Suppressor macrophage treated with lipopolysaccharide for 4 hours (primary cell): ENCODE results near the gene CRYZL1.
"Not testable (repeated sequence)": the region's sequence is repeated elsewhere in the genome, so short reads cannot be mapped to it uniquely, and the experiment has no call there.

Experiments
- DNase-seq: peaks from one replicate; pipeline ENCODE4 v3.0.0-alpha.2; 2020

Gene CRYZL1

DNA sequence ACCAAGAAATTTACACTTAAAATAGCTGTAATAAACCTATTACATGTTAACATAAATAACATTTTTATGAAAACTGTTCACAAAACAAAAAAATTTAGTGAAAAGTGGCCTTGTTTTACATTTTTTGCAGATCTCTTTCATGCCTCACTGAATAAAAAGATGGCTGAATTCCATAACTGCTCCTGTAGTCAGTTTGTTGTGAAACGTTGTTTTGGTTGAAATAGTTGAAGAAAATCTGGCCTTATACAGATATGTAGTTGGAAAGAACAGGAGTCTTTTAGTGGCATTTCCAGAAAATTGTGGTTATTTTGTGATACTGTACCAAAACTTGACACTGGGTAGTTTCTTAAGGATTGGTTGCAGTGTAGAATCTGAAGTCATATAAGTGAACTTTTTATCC is 18.9 kb upstream of the CRYZL1 start:
- DNase-seq = no peak

GRCh38 chr21:33659568-33659949 is 18.0 kb upstream of the CRYZL1 start:
- DNase-seq = no peak

GRCh38 chr21:33658919-33659567 is 17.5 kb upstream of the CRYZL1 start:
- peak; percentile 28 for DNase-seq

DNA sequence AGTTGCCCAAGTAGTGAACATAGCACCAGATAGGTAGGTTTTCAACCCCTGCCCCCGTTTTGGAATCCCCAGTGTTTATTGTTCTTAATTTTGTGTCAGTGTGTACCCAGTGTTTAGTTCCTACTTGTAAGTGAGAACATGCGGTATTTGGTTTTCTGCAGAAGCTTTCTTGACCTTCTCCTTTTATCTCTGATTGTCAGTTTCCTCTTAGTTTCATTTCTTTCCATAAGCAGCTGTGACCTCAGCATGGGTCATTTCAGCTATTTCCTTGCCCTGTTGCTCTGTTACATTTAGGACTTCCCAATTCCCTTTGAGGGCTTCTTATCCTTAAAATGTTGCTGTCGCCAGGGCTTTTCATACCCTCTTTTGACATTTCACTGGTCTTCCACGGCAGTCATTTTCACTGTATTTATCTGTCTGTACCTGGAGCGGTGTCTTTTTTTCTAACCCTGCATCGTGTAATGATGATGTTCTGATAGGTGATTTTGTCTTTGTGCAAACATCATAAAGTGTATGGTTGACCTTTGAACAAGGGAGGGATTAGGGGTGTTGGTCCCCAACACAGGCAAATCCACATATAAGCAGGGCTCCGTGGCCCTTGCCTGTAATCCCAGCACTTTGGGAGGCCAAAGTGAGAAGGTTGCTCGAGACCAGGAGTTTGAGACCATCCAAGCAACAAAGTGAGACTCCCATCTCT is 15.7 kb upstream of the CRYZL1 start:
- DNase-seq = peak; percentile 89

DNA sequence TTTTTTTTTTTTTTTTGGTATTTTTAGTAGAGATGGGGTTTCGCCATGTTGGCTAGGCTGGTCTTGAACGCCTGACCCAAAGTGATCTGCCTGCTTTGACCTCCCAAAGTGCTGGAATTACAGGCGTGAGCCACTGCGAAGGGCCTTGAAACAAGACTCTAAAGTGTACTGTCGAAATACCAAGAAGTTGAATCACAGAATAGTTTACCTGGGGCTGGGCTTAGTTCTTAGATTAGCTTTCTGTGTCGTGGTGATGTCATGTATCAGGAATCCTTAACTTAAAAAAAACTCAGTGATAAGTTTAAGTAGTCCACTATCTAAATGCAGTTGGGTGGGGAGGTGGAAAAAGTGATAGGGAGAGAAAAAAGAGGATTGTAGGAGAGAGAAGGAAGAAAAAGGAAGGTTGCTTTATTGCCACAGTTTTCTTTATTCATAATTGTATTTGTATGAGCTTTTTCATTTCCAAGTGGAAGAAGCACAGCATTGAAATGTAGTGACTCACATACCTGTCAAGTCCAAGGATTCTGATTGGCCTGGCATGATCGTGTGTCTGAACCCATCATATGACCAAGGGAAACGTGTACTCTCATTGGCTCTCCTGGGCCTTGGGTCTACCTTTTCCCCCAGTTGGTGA is 14.2 kb upstream of the CRYZL1 start:
- DNase-seq = no peak

- DNase-seq = no peak
Measured at GRCh38 chr21:33654412-33654811, 12.9 kb upstream of the CRYZL1 start.

- no peak for DNase-seq
Measured at GRCh38 chr21:33651965-33652680, 10.6 kb upstream of the CRYZL1 start.

- DNase-seq = no peak
Measured at GRCh38 chr21:33650929-33651509, 9.5 kb upstream of the CRYZL1 start.

GRCh38 chr21:33650230-33650629 is 8.7 kb upstream of the CRYZL1 start:
- DNase-seq = no peak

DNA sequence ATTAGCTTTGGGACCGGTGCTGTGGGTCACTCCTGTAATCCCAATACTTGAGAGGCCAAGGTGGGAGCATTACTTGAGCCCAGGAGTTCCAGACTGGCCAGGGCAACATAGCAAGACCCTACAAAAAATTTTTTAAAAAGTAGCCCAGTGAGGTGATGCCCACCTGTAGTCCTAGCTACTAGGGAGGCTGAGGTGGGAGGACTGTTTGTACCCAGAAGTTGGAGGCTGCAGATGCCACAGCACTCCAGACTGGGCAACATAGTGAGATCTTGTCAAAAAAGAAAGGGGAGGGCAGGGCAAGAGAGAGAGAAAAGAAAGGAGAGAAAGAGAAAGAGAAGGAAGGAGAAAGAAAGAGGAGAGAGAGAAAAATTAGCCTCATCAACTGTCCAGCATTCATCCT is 7.0 kb upstream of the CRYZL1 start:
- DNase-seq = no peak

DNA sequence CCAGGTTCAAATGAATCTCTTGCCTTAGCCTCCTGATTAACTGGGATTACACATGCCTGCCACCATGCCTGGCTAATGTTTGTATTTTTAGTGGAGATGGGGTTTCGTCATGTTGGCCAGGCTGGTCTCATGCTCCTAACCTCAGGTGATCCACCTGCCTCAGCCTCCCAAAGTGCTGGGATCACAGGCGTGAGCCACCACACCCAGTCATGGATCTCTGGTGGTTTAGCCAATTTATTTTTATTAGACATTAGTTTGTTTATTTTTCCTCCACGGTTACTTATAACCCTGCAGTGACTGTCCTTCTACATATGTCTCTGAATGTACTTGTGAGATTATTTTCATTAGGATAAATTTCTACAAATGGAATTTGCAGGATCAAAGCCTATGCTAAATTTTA is 6.0 kb upstream of the CRYZL1 start:
- DNase-seq = no peak

- DNase-seq = no peak
Measured at GRCh38 chr21:33645730-33646129, 4.2 kb upstream of the CRYZL1 start.

- DNase-seq = peak; percentile 81
Measured at GRCh38 chr21:33644383-33645074, 3.0 kb upstream of the CRYZL1 start.

DNA sequence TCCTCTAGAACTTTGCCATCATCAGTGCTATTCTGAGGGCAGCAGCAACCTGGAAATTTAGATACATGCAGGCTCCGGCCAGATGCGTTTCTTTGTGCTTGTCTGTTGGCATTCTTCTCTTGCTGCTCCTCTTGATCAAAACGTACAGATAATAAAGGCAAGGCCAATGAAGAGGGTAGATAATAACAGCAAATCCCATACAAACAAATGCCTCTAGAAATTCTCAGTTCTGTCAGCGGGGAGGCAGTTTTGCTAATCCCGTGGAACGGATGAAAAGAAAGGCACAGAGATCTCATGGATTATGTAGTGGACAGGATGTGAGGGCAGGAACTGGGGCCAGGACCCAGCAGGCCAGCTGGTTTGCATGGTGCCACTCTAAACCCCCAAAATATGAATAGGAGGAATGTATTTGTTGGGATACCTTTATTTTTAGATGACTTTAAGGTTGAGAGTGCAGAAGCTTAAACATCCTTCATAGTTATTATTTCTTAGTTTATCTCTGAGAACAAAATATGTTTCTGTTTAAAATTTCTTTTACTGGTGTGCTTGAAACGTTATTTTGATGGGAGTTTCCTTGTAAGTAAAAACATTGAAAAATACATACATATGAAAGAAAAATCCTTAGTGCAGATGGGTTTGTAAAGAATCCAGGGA is 2.2 kb upstream of the CRYZL1 start:
- peak; percentile 16 for DNase-seq

- DNase-seq = peak; percentile 47
Measured at GRCh38 chr21:33642896-33643657, 1.5 kb upstream of the CRYZL1 start.

DNA sequence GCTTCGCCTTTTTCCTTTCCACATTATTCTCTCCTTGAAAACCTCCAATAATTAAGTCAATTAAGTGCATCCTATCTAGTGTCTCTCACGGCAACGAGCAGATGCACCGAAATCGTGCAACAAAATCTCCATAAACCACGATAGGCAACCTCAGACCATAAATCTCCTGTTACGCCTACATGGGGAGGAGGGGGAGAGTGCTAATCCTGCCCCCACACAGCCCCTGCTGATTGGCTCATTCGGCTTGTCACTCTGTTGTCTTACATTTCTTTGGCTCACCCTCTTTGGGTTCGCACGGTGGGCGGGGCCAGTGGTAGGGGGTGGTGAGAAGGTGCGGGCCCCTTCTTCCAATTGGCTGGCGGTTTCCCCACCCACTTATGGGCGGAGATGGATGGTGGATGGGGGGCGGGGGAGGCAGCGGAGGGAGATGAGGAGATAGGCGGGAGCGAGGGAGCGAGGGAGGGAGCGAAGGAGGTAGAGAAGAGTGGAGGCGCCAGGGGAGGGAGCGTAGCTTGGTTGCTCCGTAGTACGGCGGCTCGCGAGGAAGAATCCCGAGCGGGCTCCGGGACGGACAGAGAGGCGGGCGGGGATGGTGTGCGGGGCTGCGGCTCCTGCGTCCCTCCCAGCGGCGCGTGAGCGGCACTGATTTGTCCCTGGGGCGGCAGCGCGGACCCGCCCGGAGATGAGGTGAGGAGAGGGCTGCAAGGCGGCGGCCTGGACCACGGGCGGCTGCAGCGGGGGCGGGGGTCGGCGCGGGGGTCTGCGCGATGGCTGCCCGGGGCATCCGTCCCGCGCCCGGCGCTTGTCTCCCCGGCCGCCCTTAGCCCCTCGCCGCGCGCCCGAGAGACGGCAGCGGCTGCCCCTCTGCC is 720 bp upstream of the CRYZL1 start, which contains the start of gene ITSN1:
ITSN1 (plus strand) TSS at position 475 of the 869 bp plus-strand sequence. CDS start 76,328 bp downstream, outside the sequence.
- peak; percentile 99 for DNase-seq

GRCh38 chr21:33640697-33641351 is 717 bp downstream of the CRYZL1 start:
- no peak for DNase-seq

DNA sequence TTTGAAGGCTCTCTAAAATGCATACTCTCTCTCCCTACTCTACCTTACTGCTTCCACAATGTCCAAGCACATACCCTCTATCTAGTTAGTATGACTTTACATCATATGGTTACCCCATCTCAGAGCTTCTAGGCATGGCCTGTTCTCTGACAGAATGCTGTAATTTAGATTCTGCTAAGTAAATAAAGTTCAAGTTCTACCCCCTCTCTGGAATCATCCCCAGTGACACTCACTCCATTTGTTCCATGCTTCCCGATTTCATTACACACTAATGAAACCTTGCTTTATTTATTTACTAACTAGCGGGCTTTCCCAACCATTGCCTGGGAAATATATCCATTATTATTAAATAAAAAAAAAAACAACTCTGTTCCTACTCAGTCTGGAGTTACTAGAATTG is 7.3 kb downstream of the CRYZL1 start:
- no peak for DNase-seq

- DNase-seq = not testable (repeated sequence)
Measured at GRCh38 chr21:33626151-33626550, 15.4 kb downstream of the CRYZL1 start.

DNA sequence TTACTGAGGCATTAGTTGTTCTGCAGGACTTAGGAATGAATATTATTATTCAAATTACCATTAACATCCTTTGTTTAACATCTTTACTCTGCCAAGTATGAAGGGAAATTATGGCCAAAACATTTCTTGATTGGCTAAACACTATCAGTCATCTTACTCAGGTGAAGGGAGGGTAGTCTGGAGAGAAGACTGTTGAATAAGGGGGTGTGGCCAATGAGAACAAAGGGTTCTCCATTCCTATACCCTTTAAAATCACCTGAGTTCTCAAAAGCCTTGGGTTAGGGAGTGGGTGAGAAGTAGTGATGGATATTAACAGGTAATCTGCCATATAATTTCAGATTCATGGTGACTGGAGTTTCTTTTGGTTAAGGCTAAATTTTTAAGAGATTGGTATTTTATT is 19.3 kb downstream of the CRYZL1 start:
- no peak for DNase-seq
